Parathyroid adenoma (tissue), 2 donors: Measurements from ENCODE around the gene C11orf68.

Experiments used
- H2AFZ ChIP-seq: fragments of 300-600 bp; sonication (generic); one replicate; pipeline ENCODE4 v1.7.0; 2017; ENCODE audit warnings: antibody characterized with exemption, mild to moderate bottlenecking
- H3K27ac ChIP-seq: fragments of 300-600 bp; sonication (generic); one replicate; pipeline ENCODE4 v1.7.0; 2017
- H3K27me3 ChIP-seq: fragments of 300-600 bp; sonication (generic); one replicate; pipeline ENCODE4 v1.7.0; 2017; ENCODE audit warnings: low read length; ENCODE audit not compliant: control insufficient read depth, insufficient read depth
- H3K36me3 ChIP-seq: fragments of 300-600 bp; sonication (generic); one replicate; pipeline ENCODE4 v1.7.0; 2017; ENCODE audit warnings: low read length; ENCODE audit not compliant: control insufficient read depth, insufficient read depth
- H3K4me1 ChIP-seq: fragments of 300-600 bp; sonication (generic); one replicate; pipeline ENCODE4 v1.7.0; 2017; ENCODE audit warnings: control low read depth
- H3K4me2 ChIP-seq: fragments of 300-600 bp; sonication (generic); one replicate; pipeline ENCODE4 v1.7.0; 2017; ENCODE audit warnings: low read length
- H3K4me3 ChIP-seq: fragments of 300-600 bp; sonication (generic); one replicate; pipeline ENCODE4 v1.7.0; 2017; ENCODE audit warnings: low read depth, low read length
- H3K79me2 ChIP-seq: fragments of 300-600 bp; sonication (generic); one replicate; pipeline ENCODE4 v1.7.0; 2017; ENCODE audit warnings: control low read depth
- H3K9ac ChIP-seq: fragments of 300-600 bp; sonication (generic); one replicate; pipeline ENCODE4 v1.7.0; 2017; ENCODE audit warnings: mild to moderate bottlenecking
- H3K9me3 ChIP-seq: fragments of 300-600 bp; sonication (generic); one replicate; pipeline ENCODE4 v1.7.0; 2017; ENCODE audit warnings: low read length; ENCODE audit not compliant: control insufficient read depth
- TF ChIP-seq, protein P1 (sequence below): fragments of 300-600 bp; sonication (generic); IDR thresholded peaks from one replicate; pipeline ENCODE4 v1.7.0; 2017; ENCODE audit warnings: antibody characterized with exemption, mild to moderate bottlenecking
- donor health status: primary hyperparathyroidism.

C11orf68 gene

DNA sequence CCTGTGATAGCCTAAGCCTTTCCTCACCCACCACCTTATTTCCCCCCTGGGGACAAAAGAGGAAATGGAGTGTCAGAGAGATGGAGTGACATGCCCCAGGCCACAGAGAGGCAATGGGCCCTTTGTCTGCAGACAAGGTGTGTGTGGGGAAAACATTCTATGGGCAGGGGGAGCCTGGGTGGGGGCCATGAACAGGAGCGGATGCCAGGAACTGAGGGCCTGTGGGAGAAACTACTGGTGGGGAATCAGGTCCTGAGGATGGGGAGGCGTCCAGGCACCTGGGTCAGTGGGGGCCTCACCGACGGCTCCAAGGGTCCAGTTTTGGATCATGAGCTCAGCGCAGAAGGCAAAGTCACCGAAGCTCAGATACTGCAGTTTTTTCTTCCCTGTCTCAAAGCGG, 33.6 kb downstream of the C11orf68 start:
- Histone ChIP-seq H3K27ac (no peak overlapping the region), H3K4me3 (no peak overlapping the region), H3K79me2 (no peaks in the 10 kb centered on the region), H3K36me3 (no peaks in the 10 kb centered on the region), H3K4me1 (peaks cover 8% of the 10 kb centered on the region), H3K4me2 (no peak overlapping the region), H3K27me3 (no peaks in the 10 kb centered on the region), H2AFZ (no peak overlapping the region), H3K9ac (no peak overlapping the region), H3K9me3 (no peaks in the 10 kb centered on the region)
- TF ChIP-seq, protein P1, sequence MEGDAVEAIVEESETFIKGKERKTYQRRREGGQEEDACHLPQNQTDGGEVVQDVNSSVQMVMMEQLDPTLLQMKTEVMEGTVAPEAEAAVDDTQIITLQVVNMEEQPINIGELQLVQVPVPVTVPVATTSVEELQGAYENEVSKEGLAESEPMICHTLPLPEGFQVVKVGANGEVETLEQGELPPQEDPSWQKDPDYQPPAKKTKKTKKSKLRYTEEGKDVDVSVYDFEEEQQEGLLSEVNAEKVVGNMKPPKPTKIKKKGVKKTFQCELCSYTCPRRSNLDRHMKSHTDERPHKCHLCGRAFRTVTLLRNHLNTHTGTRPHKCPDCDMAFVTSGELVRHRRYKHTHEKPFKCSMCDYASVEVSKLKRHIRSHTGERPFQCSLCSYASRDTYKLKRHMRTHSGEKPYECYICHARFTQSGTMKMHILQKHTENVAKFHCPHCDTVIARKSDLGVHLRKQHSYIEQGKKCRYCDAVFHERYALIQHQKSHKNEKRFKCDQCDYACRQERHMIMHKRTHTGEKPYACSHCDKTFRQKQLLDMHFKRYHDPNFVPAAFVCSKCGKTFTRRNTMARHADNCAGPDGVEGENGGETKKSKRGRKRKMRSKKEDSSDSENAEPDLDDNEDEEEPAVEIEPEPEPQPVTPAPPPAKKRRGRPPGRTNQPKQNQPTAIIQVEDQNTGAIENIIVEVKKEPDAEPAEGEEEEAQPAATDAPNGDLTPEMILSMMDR, result no peak

DNA sequence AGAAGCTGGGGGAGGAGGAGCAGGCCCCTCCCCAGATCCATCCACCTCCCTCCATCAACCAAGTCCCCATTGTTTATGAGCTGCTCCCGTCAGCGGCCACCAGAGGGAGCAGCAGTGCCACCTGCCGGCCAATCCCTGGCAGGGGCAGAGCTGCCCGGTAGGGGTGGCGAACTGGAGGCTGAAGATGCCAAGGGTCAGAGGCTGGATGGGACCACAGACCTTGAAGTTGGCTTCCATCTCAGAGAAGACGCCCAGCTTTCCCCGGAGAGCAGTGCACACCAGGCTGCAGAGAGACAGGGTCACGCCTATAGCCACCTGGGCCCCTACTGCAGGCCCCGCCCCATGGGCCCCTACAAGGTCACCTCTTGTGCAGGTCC, 34.2 kb downstream of the C11orf68 start:
- Histone ChIP-seq H3K79me2 (no peaks in the 10 kb centered on the region), H3K9me3 (no peaks in the 10 kb centered on the region), H3K4me1 (peaks cover 5% of the 10 kb centered on the region), H3K9ac (no peak overlapping the region), H3K4me2 (no peak overlapping the region), H3K27me3 (no peaks in the 10 kb centered on the region), H3K27ac (no peak overlapping the region), H2AFZ (no peak overlapping the region), H3K4me3 (no peak overlapping the region), H3K36me3 (no peaks in the 10 kb centered on the region)
- TF ChIP-seq, protein P1, result peak; percentile 90

DNA sequence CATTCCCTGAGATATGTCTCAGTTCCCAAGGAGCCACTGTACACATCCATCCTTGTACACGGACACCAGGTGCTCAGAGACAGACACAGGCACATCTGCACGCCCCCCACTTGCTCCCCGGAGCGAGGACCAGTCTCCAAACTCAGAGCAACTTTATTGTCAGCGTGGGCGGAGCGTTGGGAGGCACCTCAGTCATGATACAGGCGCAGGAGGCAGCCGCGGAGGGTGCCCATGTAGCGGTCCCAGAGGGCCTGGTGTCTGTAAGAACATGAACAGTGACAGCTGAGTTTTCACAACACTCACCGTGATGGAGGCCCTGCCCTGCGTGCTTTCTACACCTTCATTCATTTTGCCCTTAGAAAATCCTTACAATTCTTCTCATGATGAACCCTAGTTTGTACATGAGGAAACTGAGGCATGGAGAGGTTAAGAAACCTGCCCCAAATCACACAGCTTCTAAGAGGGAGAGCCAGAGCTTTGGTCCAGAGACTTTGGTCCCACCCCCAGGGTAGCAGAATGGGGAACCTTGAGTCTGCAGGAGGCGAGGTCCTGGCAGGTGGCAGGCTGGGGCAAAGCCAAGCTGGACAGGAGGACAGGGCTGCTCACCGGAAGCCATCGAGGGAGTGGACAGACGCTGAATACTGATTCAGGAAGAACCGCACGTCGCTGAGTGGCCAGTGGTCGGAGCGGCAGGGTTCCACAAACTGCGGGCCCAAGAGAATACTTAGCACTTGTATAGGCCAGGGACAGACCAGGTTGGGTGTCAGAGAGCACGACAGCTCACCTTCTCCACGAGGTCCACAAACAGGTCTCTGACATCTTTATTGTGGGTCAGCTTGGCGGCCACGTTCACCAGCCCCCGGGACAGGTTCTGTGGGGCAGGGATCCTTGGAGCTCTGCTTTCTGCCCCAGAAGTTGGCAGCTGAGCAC, 34.8 kb downstream of the C11orf68 start:
- no peak overlapping the region for H3K27ac ChIP-seq
- no peak overlapping the region for H3K4me2 ChIP-seq
- H3K9me3 ChIP-seq, result no peaks in the 10 kb centered on the region
- no peaks in the 10 kb centered on the region for H3K36me3 ChIP-seq
- no peak overlapping the region for H3K4me3 ChIP-seq
- TF ChIP-seq, protein P1, result no peak
- no peaks in the 10 kb centered on the region for H3K27me3 ChIP-seq
- H3K79me2 ChIP-seq, result no peaks in the 10 kb centered on the region
- H2AFZ ChIP-seq, result no peak overlapping the region
- peaks cover 5% of the 10 kb centered on the region for H3K4me1 ChIP-seq
- no peak overlapping the region for H3K9ac ChIP-seq

DNA sequence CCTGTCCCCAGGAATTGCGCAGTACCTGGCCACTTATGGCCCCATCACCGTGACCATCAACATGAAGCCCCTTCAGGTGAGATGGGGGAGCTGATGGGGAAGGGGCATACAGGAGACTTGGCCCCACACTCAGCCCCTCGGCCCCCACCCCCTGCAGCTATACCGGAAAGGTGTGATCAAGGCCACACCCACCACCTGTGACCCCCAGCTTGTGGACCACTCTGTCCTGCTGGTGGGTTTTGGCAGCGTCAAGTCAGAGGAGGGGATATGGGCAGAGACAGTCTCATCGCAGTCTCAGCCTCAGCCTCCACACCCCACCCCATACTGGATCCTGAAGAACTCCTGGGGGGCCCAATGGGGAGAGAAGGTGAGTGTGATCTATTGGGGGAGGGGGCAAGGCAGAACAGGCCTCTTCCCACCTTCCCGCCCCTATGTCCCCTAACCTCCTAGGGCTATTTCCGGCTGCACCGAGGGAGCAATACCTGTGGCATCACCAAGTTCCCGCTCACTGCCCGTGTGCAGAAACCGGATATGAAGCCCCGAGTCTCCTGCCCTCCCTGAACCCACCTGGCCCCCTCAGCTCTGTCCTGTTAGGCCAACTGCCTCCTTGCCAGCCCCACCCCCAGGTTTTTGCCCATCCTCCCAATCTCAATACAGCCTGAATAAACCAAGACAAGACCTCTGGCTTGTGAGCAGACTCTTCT, 35.7 kb downstream of the C11orf68 start:
- Histone ChIP-seq H3K36me3 (no peaks in the 10 kb centered on the region), H3K4me3 (no peak overlapping the region), H3K4me2 (no peak overlapping the region), H3K27ac (no peak overlapping the region), H3K79me2 (no peaks in the 10 kb centered on the region), H3K4me1 (peaks cover 5% of the 10 kb centered on the region), H2AFZ (no peak overlapping the region), H3K27me3 (no peaks in the 10 kb centered on the region), H3K9ac (no peak overlapping the region), H3K9me3 (no peaks in the 10 kb centered on the region)
- TF ChIP-seq, protein P1, result no peak
